HEK293 (cell line): Measurements from ENCODE around the gene CHST8.

ENCODE experiments used
- CTCF ChIA-PET: fragments of 350-600 bp; formaldehyde crosslinking; extraction: SDS; loops from one replicate; lab custom pipeline; 2021; ENCODE audit warnings: antibody characterized with exemption; lab: Yijun Ruan, JAX
- POLR2A ChIA-PET: fragments of 300-600 bp; formaldehyde crosslinking; extraction: SDS; loops from one replicate; lab custom pipeline; 2020; ENCODE audit warnings: antibody characterized with exemption, inconsistent platforms; lab: Yijun Ruan, JAX
- H3K27ac ChIP-seq: fragments of 200-500 bp; sonication (Bioruptor generic); 2 replicates; pipeline ENCODE4 v1.5.1; 2014; ENCODE audit warnings: low read depth, low read length, control low read depth, inconsistent platforms; ENCODE audit errors: extremely low read depth
- H3K36me3 ChIP-seq, 2 experiments: fragments of 200-500 bp in 1 of 2; sonication (Bioruptor generic) in 1 of 2; 1 replicate in 1 of 2; 2 replicates in 1 of 2; pipeline ENCODE4 v1.5.1; 2014 to 2017; ENCODE audit warnings: inconsistent platforms in 2 of 2, low read length in 2 of 2; ENCODE audit not compliant: control insufficient read depth in 2 of 2, insufficient read depth in 1 of 2
- H3K4me1 ChIP-seq: fragments of 200-500 bp; sonication (Bioruptor generic); 2 replicates; pipeline ENCODE4 v1.5.1; 2014; ENCODE audit warnings: mild to moderate bottlenecking, low read length, inconsistent platforms; ENCODE audit not compliant: control insufficient read depth, insufficient read depth
- H3K4me3 ChIP-seq: 2 replicates; pipeline ENCODE4 v1.5.1; 2011; ENCODE audit warnings: low read depth, mild to moderate bottlenecking, control low read depth, low read length, moderate library complexity
- H3K9me3 ChIP-seq: fragments of 200-500 bp; sonication (Bioruptor generic); 2 replicates; pipeline ENCODE4 v1.5.1; 2014; ENCODE audit warnings: low read depth, low read length, inconsistent platforms; ENCODE audit not compliant: control insufficient read depth, insufficient read depth
- GLIS1 ChIP-seq: fragments of 450-650 bp; formaldehyde crosslinking; IDR thresholded peaks from 2 replicates; pipeline ENCODE4 v1.5.1; 2016; ENCODE audit warnings: missing biosample characterization, missing genetic modification characterization
- OSR2 ChIP-seq: fragments of 450-650 bp; formaldehyde crosslinking; IDR thresholded peaks from 2 replicates; pipeline ENCODE4 v1.5.1; 2016; ENCODE audit warnings: missing biosample characterization, missing genetic modification characterization
- RBAK ChIP-seq: fragments of 450-650 bp; formaldehyde crosslinking; IDR thresholded peaks from 2 replicates; pipeline ENCODE4 v1.5.1; 2016; ENCODE audit warnings: missing biosample characterization, missing genetic modification characterization
- SCRT1 ChIP-seq: fragments of 450-650 bp; formaldehyde crosslinking; IDR thresholded peaks from 2 replicates; pipeline ENCODE4 v1.5.1; 2016; ENCODE audit warnings: missing biosample characterization, missing genetic modification characterization, borderline replicate concordance
- YY2 ChIP-seq: fragments of 450-650 bp; formaldehyde crosslinking; IDR thresholded peaks from 2 replicates; pipeline ENCODE4 v1.5.1; 2016; ENCODE audit warnings: missing biosample characterization, missing genetic modification characterization
- ZBTB11 ChIP-seq: fragments of 450-650 bp; formaldehyde crosslinking; conservative IDR thresholded peaks from 2 replicates; pipeline ENCODE4 v1.5.1; 2016; ENCODE audit warnings: low read depth, missing biosample characterization, missing genetic modification characterization
- ZBTB49 ChIP-seq: fragments of 450-650 bp; formaldehyde crosslinking; IDR thresholded peaks from 2 replicates; pipeline ENCODE4 v1.5.1; 2016; ENCODE audit warnings: missing biosample characterization, missing genetic modification characterization, low read depth
- ZFHX2 ChIP-seq: fragments of 450-650 bp; formaldehyde crosslinking; conservative IDR thresholded peaks from 2 replicates; pipeline ENCODE4 v1.5.1; 2016; ENCODE audit warnings: missing biosample characterization, missing genetic modification characterization
- ZIC2 ChIP-seq: fragments of 450-650 bp; formaldehyde crosslinking; IDR thresholded peaks from 2 replicates; pipeline ENCODE4 v1.5.1; 2016; ENCODE audit warnings: missing biosample characterization, missing genetic modification characterization
- ZNF112 ChIP-seq: fragments of 450-650 bp; formaldehyde crosslinking; IDR thresholded peaks from 2 replicates; pipeline ENCODE4 v1.5.0; 2017; ENCODE audit warnings: missing biosample characterization, missing genetic modification characterization
- ZNF138 ChIP-seq: fragments of 450-650 bp; formaldehyde crosslinking; IDR thresholded peaks from 2 replicates; pipeline ENCODE4 v1.5.1; 2016; ENCODE audit warnings: missing biosample characterization, missing genetic modification characterization, borderline replicate concordance
- ZNF184 ChIP-seq: fragments of 450-650 bp; IDR thresholded peaks from 2 replicates; pipeline ENCODE4 v1.5.1; 2018; ENCODE audit warnings: missing biosample characterization, mild to moderate bottlenecking, missing genetic modification characterization
- ZNF302 ChIP-seq: fragments of 450-650 bp; formaldehyde crosslinking; IDR thresholded peaks from 2 replicates; pipeline ENCODE4 v1.5.1; 2016; ENCODE audit warnings: missing biosample characterization, missing genetic modification characterization, low read depth
- ZNF544 ChIP-seq: fragments of 450-650 bp; formaldehyde crosslinking; IDR thresholded peaks from 2 replicates; pipeline ENCODE4 v1.5.0; 2017; ENCODE audit warnings: missing biosample characterization, missing genetic modification characterization
- ZNF624 ChIP-seq: fragments of 450-650 bp; formaldehyde crosslinking; IDR thresholded peaks from 2 replicates; pipeline ENCODE4 v1.5.1; 2017; ENCODE audit warnings: missing biosample characterization, missing genetic modification characterization
- ZNF791 ChIP-seq: fragments of 450-650 bp; formaldehyde crosslinking; IDR thresholded peaks from 2 replicates; pipeline ENCODE4 v1.5.1; 2016; ENCODE audit warnings: missing biosample characterization, missing genetic modification characterization
- ZSCAN30 ChIP-seq: fragments of 450-650 bp; IDR thresholded peaks from 2 replicates; pipeline ENCODE4 v1.5.1; 2018; ENCODE audit warnings: missing biosample characterization, mild to moderate bottlenecking, missing genetic modification characterization, moderate library complexity
- TF ChIP-seq, protein P1 (sequence below): fragments of 450-650 bp; formaldehyde crosslinking; IDR thresholded peaks from 2 replicates; pipeline ENCODE4 v1.5.1; 2016; ENCODE audit warnings: missing biosample characterization, missing genetic modification characterization
- TF ChIP-seq, protein P2 (sequence below): fragments of 450-650 bp; formaldehyde crosslinking; IDR thresholded peaks from 2 replicates; pipeline ENCODE4 v1.5.1; 2016; ENCODE audit warnings: missing biosample characterization, missing genetic modification characterization

CHST8 gene

GRCh38 chr19:33801411-33801810 lies 179.7 kb downstream of the CHST8 start:
- peaks cover 32 to 70% of the 10 kb centered on the region in 2 experiments for H3K36me3 ChIP-seq
- POLR2A ChIA-PET = no interaction called here
- H3K27ac ChIP-seq = no peak overlapping the region

More at GRCh38 chr19:33801411-33801810, 179.7 kb downstream of the CHST8 start:
- TF ChIP-seq ZFHX2 (tag by site-specific recombination) (peak; percentile 25; the same call in 1 of the 2 replicates), ZNF184 (tag by site-specific recombination) (no peak), ZIC2 (tag by site-specific recombination) (peak; percentile 17; the same call in 1 of the 2 replicates), OSR2 (tag by site-specific recombination) (no peak), RBAK (tag by site-specific recombination) (no peak), SCRT1 (no peak), ZNF112 (no peak), ZNF544 (tag by site-specific recombination) (no peak), ZBTB49 (no peak), ZBTB11 (tag by site-specific recombination) (no peak), ZNF302 (tag by site-specific recombination) (no peak), GLIS1 (tag by site-specific recombination) (0 out of 2 replicates have a peak, but pooled peaks have one; percentile 13), ZNF624 (tag by site-specific recombination) (no peak), YY2 (tag by site-specific recombination) (no peak), ZNF791 (tag by site-specific recombination) (no peak), ZSCAN30 (tag by site-specific recombination) (no peak), ZNF138 (no peak)
- TF ChIP-seq, protein P1, sequence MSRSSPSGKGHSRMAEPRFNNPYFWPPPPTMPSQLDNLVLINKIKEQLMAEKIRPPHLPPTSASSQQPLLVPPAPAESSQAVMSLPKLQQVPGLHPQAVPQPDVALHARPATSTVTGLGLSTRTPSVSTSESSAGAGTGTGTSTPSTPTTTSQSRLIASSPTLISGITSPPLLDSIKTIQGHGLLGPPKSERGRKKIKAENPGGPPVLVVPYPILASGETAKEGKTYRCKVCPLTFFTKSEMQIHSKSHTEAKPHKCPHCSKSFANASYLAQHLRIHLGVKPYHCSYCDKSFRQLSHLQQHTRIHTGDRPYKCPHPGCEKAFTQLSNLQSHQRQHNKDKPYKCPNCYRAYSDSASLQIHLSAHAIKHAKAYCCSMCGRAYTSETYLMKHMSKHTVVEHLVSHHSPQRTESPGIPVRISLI (tag by site-specific recombination) = no peak
- TF ChIP-seq, protein P2, sequence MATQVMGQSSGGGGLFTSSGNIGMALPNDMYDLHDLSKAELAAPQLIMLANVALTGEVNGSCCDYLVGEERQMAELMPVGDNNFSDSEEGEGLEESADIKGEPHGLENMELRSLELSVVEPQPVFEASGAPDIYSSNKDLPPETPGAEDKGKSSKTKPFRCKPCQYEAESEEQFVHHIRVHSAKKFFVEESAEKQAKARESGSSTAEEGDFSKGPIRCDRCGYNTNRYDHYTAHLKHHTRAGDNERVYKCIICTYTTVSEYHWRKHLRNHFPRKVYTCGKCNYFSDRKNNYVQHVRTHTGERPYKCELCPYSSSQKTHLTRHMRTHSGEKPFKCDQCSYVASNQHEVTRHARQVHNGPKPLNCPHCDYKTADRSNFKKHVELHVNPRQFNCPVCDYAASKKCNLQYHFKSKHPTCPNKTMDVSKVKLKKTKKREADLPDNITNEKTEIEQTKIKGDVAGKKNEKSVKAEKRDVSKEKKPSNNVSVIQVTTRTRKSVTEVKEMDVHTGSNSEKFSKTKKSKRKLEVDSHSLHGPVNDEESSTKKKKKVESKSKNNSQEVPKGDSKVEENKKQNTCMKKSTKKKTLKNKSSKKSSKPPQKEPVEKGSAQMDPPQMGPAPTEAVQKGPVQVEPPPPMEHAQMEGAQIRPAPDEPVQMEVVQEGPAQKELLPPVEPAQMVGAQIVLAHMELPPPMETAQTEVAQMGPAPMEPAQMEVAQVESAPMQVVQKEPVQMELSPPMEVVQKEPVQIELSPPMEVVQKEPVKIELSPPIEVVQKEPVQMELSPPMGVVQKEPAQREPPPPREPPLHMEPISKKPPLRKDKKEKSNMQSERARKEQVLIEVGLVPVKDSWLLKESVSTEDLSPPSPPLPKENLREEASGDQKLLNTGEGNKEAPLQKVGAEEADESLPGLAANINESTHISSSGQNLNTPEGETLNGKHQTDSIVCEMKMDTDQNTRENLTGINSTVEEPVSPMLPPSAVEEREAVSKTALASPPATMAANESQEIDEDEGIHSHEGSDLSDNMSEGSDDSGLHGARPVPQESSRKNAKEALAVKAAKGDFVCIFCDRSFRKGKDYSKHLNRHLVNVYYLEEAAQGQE (tag by site-specific recombination) = no peak
- H3K4me3 ChIP-seq = no peak overlapping the region
- CTCF ChIA-PET = interaction anchor here (0.8 to 1.9 kb wide), 2 partner anchors 18 to 24 kb away, joined by 4 read pairs; no protein-coding TSS in a partner anchor
- H3K9me3 ChIP-seq = no peaks in the 10 kb centered on the region
- H3K4me1 ChIP-seq = peaks cover 10% of the 10 kb centered on the region
